HEK293T (cell line): ENCODE results near the gene POGK.

Source experiments
- CTCF ChIA-PET: fragments of 350-600 bp; formaldehyde crosslinking; extraction: SDS; loops from one replicate; lab custom pipeline; 2021; ENCODE audit warnings: antibody characterized with exemption, inconsistent platforms; lab: Yijun Ruan, JAX
- POLR2A ChIA-PET: fragments of 350-600 bp; formaldehyde crosslinking; extraction: SDS; loops from one replicate; lab custom pipeline; 2020; ENCODE audit warnings: antibody characterized with exemption, inconsistent platforms; lab: Yijun Ruan, JAX
- DNase-seq: peaks from one replicate; pipeline ENCODE4 v3.0.0; 2012; ENCODE audit warnings: mixed read lengths; ENCODE audit errors: extremely low spot score
- ARNT ChIP-seq: fragments of 450-650 bp; IDR thresholded peaks from 2 replicates; pipeline ENCODE4 v1.6.1; 2017; ENCODE audit warnings: mild to moderate bottlenecking
- BHLHE40 ChIP-seq: fragments of 450-650 bp; IDR thresholded peaks from 2 replicates; pipeline ENCODE4 v1.6.1; 2016; ENCODE audit warnings: mild to moderate bottlenecking, moderate library complexity, borderline replicate concordance
- CTBP1 ChIP-seq: fragments of 450-650 bp; IDR thresholded peaks from 2 replicates; pipeline ENCODE4 v1.6.1; 2016; ENCODE audit warnings: borderline replicate concordance
- ELF4 ChIP-seq: fragments of 450-650 bp; IDR thresholded peaks from 2 replicates; pipeline ENCODE4 v1.6.1; 2017; ENCODE audit warnings: antibody characterized with exemption
- FOXA1 ChIP-seq: fragments of 450-650 bp; IDR thresholded peaks from 2 replicates; pipeline ENCODE4 v1.6.1; 2016; ENCODE audit warnings: mild to moderate bottlenecking
- FOXK2 ChIP-seq: fragments of 450-650 bp; IDR thresholded peaks from 2 replicates; pipeline ENCODE4 v1.6.1; 2016; ENCODE audit warnings: mild to moderate bottlenecking
- FOXM1 ChIP-seq: fragments of 450-650 bp; IDR thresholded peaks from 2 replicates; pipeline ENCODE4 v1.6.1; 2017; ENCODE audit warnings: mild to moderate bottlenecking, borderline replicate concordance
- HDGF ChIP-seq: fragments of 450-650 bp; IDR thresholded peaks from 2 replicates; pipeline ENCODE4 v1.6.1; 2017; ENCODE audit warnings: antibody characterized with exemption, borderline replicate concordance
- L3MBTL2 ChIP-seq: fragments of 450-650 bp; conservative IDR thresholded peaks from 2 replicates; pipeline ENCODE4 v1.6.1; 2016; ENCODE audit warnings: mild to moderate bottlenecking
- LEF1 ChIP-seq: fragments of 450-650 bp; IDR thresholded peaks from 2 replicates; pipeline ENCODE4 v1.6.1; 2017; ENCODE audit warnings: mild to moderate bottlenecking, borderline replicate concordance
- NFRKB ChIP-seq: fragments of 450-650 bp; IDR thresholded peaks from 2 replicates; pipeline ENCODE4 v1.6.1; 2016; ENCODE audit warnings: mild to moderate bottlenecking, moderate library complexity
- PKNOX1 ChIP-seq: fragments of 450-650 bp; IDR thresholded peaks from 2 replicates; pipeline ENCODE4 v1.6.1; 2016
- SP1 ChIP-seq: fragments of 450-650 bp; IDR thresholded peaks from 2 replicates; pipeline ENCODE4 v1.6.1; 2017
- SUZ12 ChIP-seq: fragments of 450-650 bp; IDR thresholded peaks from 2 replicates; pipeline ENCODE4 v1.6.1; 2016; ENCODE audit warnings: mild to moderate bottlenecking
- TARDBP ChIP-seq: fragments of 450-650 bp; IDR thresholded peaks from 2 replicates; pipeline ENCODE4 v1.6.1; 2016
- ZNF384 ChIP-seq: fragments of 450-650 bp; IDR thresholded peaks from 2 replicates; pipeline ENCODE4 v1.6.1; 2016

Gene POGK

GRCh38 chr1:166838766-166839599, at the start of gene POGK:
POGK (plus strand) TSS chr1:166839475; CDS start chr1:166840957, 1,482 bp downstream.
- TF ChIP-seq FOXM1: no peak
- TF ChIP-seq L3MBTL2: peak; percentile 96
- TF ChIP-seq SP1: no peak
- no peak for TF ChIP-seq LEF1
- TF ChIP-seq ELF4: no peak; the same call in 1 of the 2 replicates
- no peak for TF ChIP-seq SUZ12
- TF ChIP-seq TARDBP: no peak
- TF ChIP-seq CTBP1: no peak
- 0 out of 2 replicates have a peak, but pooled peaks have one; percentile 37 for TF ChIP-seq PKNOX1
- TF ChIP-seq ZNF384: no peak
- TF ChIP-seq BHLHE40: no peak
- TF ChIP-seq HDGF: no peak
- no peak; the same call in 1 of the 2 replicates for TF ChIP-seq ARNT
- ChIA-PET CTCF (no interaction called here), POLR2A (interaction anchor here (0.9 to 1.6 kb wide), 19 partner anchors 8 to 382 kb away, joined by 3 to 11 read pairs (median 4); partner anchors contain the start of genes POU2F1 and TADA1)
- peak; percentile 93 for DNase-seq

- ChIA-PET CTCF (no interaction called here), POLR2A (no interaction called here)
- no peak for DNase-seq
- TF ChIP-seq ZNF384 (no peak), L3MBTL2 (no peak), ELF4 (no peak), ARNT (no peak), SP1 (no peak), BHLHE40 (no peak), LEF1 (no peak), FOXM1 (no peak), TARDBP (no peak), HDGF (no peak), FOXA1 (no peak), CTBP1 (no peak), NFRKB (no peak), FOXK2 (no peak), PKNOX1 (no peak), SUZ12 (no peak)
Observed at GRCh38 chr1:166796620-166797236, 42.5 kb upstream of the POGK start.

GRCh38 chr1:166808952-166809351, 30.3 kb upstream of the POGK start:
- POLR2A ChIA-PET: no interaction called here
- TF ChIP-seq SUZ12 (no peak), ZNF384 (no peak), CTBP1 (no peak), ELF4 (no peak), FOXK2 (no peak), FOXM1 (no peak), ARNT (no peak), FOXA1 (no peak)
- no peak for DNase-seq
- CTCF ChIA-PET: no interaction called here

- no peak for DNase-seq
- no peak for TF ChIP-seq SP1
- TF ChIP-seq ZNF384: no peak
- TF ChIP-seq FOXK2: no peak
- TF ChIP-seq L3MBTL2: no peak
- ChIA-PET CTCF (no interaction called here), POLR2A (no interaction called here)
Observed at GRCh38 chr1:166811691-166812090, 27.6 kb upstream of the POGK start.

- ChIA-PET POLR2A (interaction anchor here (1.0 kb wide), 1 partner anchor 25 kb away, joined by 4 read pairs; the partner anchor contains the start of gene POGK), CTCF (no interaction called here)
- no peak for DNase-seq
- TF ChIP-seq ARNT: no peak
- no peak for TF ChIP-seq ELF4
- no peak for TF ChIP-seq L3MBTL2
- TF ChIP-seq CTBP1: no peak
- no peak for TF ChIP-seq SP1
- no peak for TF ChIP-seq NFRKB
- no peak for TF ChIP-seq TARDBP
- no peak for TF ChIP-seq FOXK2
- no peak for TF ChIP-seq HDGF
- no peak for TF ChIP-seq FOXM1
- no peak for TF ChIP-seq FOXA1
- no peak for TF ChIP-seq ZNF384
- TF ChIP-seq BHLHE40: no peak
- no peak for TF ChIP-seq LEF1
- TF ChIP-seq SUZ12: no peak
- no peak for TF ChIP-seq PKNOX1
Observed at GRCh38 chr1:166813508-166814223, 25.6 kb upstream of the POGK start.
